HEK293 (cell line): ENCODE data around the gene RORC.

Experiments used
- CTCF ChIA-PET: fragments of 350-600 bp; formaldehyde crosslinking; extraction: SDS; loops from one replicate; lab custom pipeline; 2021; ENCODE audit warnings: antibody characterized with exemption; lab: Yijun Ruan, JAX
- POLR2A ChIA-PET: fragments of 300-600 bp; formaldehyde crosslinking; extraction: SDS; loops from one replicate; lab custom pipeline; 2020; ENCODE audit warnings: antibody characterized with exemption, inconsistent platforms; lab: Yijun Ruan, JAX
- H3K27ac ChIP-seq: fragments of 200-500 bp; sonication (Bioruptor generic); 2 replicates; pipeline ENCODE4 v1.5.1; 2014; ENCODE audit warnings: low read depth, low read length, control low read depth, inconsistent platforms; ENCODE audit errors: extremely low read depth
- H3K36me3 ChIP-seq, 2 experiments: fragments of 200-500 bp in 1 of 2; sonication (Bioruptor generic) in 1 of 2; 1 replicate in 1 of 2; 2 replicates in 1 of 2; pipeline ENCODE4 v1.5.1; 2014 to 2017; ENCODE audit warnings: inconsistent platforms in 2 of 2, low read length in 2 of 2; ENCODE audit not compliant: control insufficient read depth in 2 of 2, insufficient read depth in 1 of 2
- H3K4me1 ChIP-seq: fragments of 200-500 bp; sonication (Bioruptor generic); 2 replicates; pipeline ENCODE4 v1.5.1; 2014; ENCODE audit warnings: mild to moderate bottlenecking, low read length, inconsistent platforms; ENCODE audit not compliant: control insufficient read depth, insufficient read depth
- H3K4me3 ChIP-seq: 2 replicates; pipeline ENCODE4 v1.5.1; 2011; ENCODE audit warnings: low read depth, mild to moderate bottlenecking, control low read depth, low read length, moderate library complexity
- H3K9me3 ChIP-seq: fragments of 200-500 bp; sonication (Bioruptor generic); 2 replicates; pipeline ENCODE4 v1.5.1; 2014; ENCODE audit warnings: low read depth, low read length, inconsistent platforms; ENCODE audit not compliant: control insufficient read depth, insufficient read depth
- ATF2 ChIP-seq: fragments of 450-650 bp; formaldehyde crosslinking; IDR thresholded peaks from 2 replicates; pipeline ENCODE4 v1.5.1; 2016; ENCODE audit warnings: missing biosample characterization, missing genetic modification characterization, low read depth
- HOXA7 ChIP-seq: sonication (generic); formaldehyde crosslinking; IDR thresholded peaks from 2 replicates; pipeline ENCODE4 v1.8.1; 2022; ENCODE audit warnings: missing genetic modification reagents, borderline replicate concordance
- KLF1 ChIP-seq: fragments of 450-650 bp; formaldehyde crosslinking; IDR thresholded peaks from 2 replicates; pipeline ENCODE4 v1.5.1; 2016; ENCODE audit warnings: missing biosample characterization, missing genetic modification characterization
- RBAK ChIP-seq: fragments of 450-650 bp; formaldehyde crosslinking; IDR thresholded peaks from 2 replicates; pipeline ENCODE4 v1.5.1; 2016; ENCODE audit warnings: missing biosample characterization, missing genetic modification characterization
- SALL2 ChIP-seq: fragments of 450-650 bp; formaldehyde crosslinking; IDR thresholded peaks from 2 replicates; pipeline ENCODE4 v1.5.0; 2017; ENCODE audit warnings: missing biosample characterization, mild to moderate bottlenecking, missing genetic modification characterization, borderline replicate concordance
- TRIM28 ChIP-seq: IDR thresholded peaks from 2 replicates; pipeline ENCODE4 v1.6.1; 2011; ENCODE audit warnings: low read length, control low read depth, borderline replicate concordance
- YY1 ChIP-seq: fragments of 450-650 bp; formaldehyde crosslinking; IDR thresholded peaks from 2 replicates; pipeline ENCODE4 v1.5.1; 2018; ENCODE audit warnings: missing biosample characterization, missing genetic modification characterization
- ZBTB7A ChIP-seq: fragments of 450-650 bp; formaldehyde crosslinking; IDR thresholded peaks from 2 replicates; pipeline ENCODE4 v1.5.1; 2016; ENCODE audit warnings: low read depth, missing biosample characterization, missing genetic modification characterization
- ZNF16 ChIP-seq: fragments of 450-650 bp; formaldehyde crosslinking; IDR thresholded peaks from 2 replicates; pipeline ENCODE4 v1.5.1; 2016; ENCODE audit warnings: low read depth, missing biosample characterization, missing genetic modification characterization
- ZNF174 ChIP-seq: fragments of 450-650 bp; formaldehyde crosslinking; IDR thresholded peaks from 2 replicates; pipeline ENCODE4 v1.5.0; 2017; ENCODE audit warnings: missing biosample characterization, mild to moderate bottlenecking, missing genetic modification characterization
- ZNF18 ChIP-seq: fragments of 450-650 bp; formaldehyde crosslinking; IDR thresholded peaks from 2 replicates; pipeline ENCODE4 v1.5.1; 2016; ENCODE audit warnings: missing biosample characterization, missing genetic modification characterization
- ZNF223 ChIP-seq: fragments of 450-650 bp; formaldehyde crosslinking; IDR thresholded peaks from 2 replicates; pipeline ENCODE4 v1.5.1; 2016; ENCODE audit warnings: missing biosample characterization, missing genetic modification characterization
- ZNF274 ChIP-seq, 2 experiments: fragments of 200-500 bp in 1 of 2; fragments of 450-650 bp in 1 of 2; sonication (Bioruptor generic) in 1 of 2; formaldehyde crosslinking in 1 of 2; IDR thresholded peaks; 2 replicates each; pipeline versions ENCODE4 v1.5.1 to v1.6.1; 2014 to 2016; ENCODE audit warnings: borderline replicate concordance in 1 of 2, inconsistent platforms in 1 of 2, low read length in 1 of 2, missing biosample characterization in 1 of 2, missing genetic modification characterization in 1 of 2
- ZNF292 ChIP-seq: fragments of 450-650 bp; formaldehyde crosslinking; IDR thresholded peaks from 2 replicates; pipeline ENCODE4 v1.5.1; 2016; ENCODE audit warnings: low read depth, missing biosample characterization, missing genetic modification characterization, borderline replicate concordance
- ZNF311 ChIP-seq: fragments of 450-650 bp; formaldehyde crosslinking; IDR thresholded peaks from 2 replicates; pipeline ENCODE4 v1.5.1; 2017; ENCODE audit warnings: missing biosample characterization, missing genetic modification characterization, borderline replicate concordance
- ZNF324 ChIP-seq: fragments of 450-650 bp; formaldehyde crosslinking; IDR thresholded peaks from 2 replicates; pipeline ENCODE4 v1.5.1; 2016; ENCODE audit warnings: missing biosample characterization, missing genetic modification characterization
- ZNF350 ChIP-seq: fragments of 450-650 bp; formaldehyde crosslinking; IDR thresholded peaks from 2 replicates; pipeline ENCODE4 v1.5.0; 2017; ENCODE audit warnings: missing biosample characterization, mild to moderate bottlenecking, missing genetic modification characterization
- ZNF354C ChIP-seq: fragments of 450-650 bp; formaldehyde crosslinking; IDR thresholded peaks from 2 replicates; pipeline ENCODE4 v1.5.1; 2016; ENCODE audit warnings: missing biosample characterization, missing genetic modification characterization, low read depth, borderline replicate concordance
- ZNF530 ChIP-seq: fragments of 450-650 bp; formaldehyde crosslinking; IDR thresholded peaks from 2 replicates; pipeline ENCODE4 v1.5.1; 2016; ENCODE audit warnings: low read depth, missing biosample characterization, missing genetic modification characterization
- ZNF544 ChIP-seq: fragments of 450-650 bp; formaldehyde crosslinking; IDR thresholded peaks from 2 replicates; pipeline ENCODE4 v1.5.0; 2017; ENCODE audit warnings: missing biosample characterization, missing genetic modification characterization
- ZNF549 ChIP-seq: fragments of 450-650 bp; IDR thresholded peaks from 2 replicates; pipeline ENCODE4 v1.5.1; 2018; ENCODE audit warnings: missing biosample characterization, missing genetic modification characterization, mild to moderate bottlenecking, inconsistent platforms, moderate library complexity
- ZNF621 ChIP-seq: fragments of 450-650 bp; formaldehyde crosslinking; IDR thresholded peaks from 2 replicates; pipeline ENCODE4 v1.5.1; 2017; ENCODE audit warnings: missing biosample characterization, missing genetic modification characterization
- ZNF645 ChIP-seq: fragments of 450-650 bp; formaldehyde crosslinking; IDR thresholded peaks from 2 replicates; pipeline ENCODE4; 2016; ENCODE audit warnings: missing biosample characterization, missing genetic modification characterization
- ZNF664 ChIP-seq: fragments of 450-650 bp; formaldehyde crosslinking; IDR thresholded peaks from 2 replicates; pipeline ENCODE4 v1.5.1; 2016; ENCODE audit warnings: missing biosample characterization, missing genetic modification characterization
- ZNF843 ChIP-seq: fragments of 450-650 bp; formaldehyde crosslinking; IDR thresholded peaks from 2 replicates; pipeline ENCODE4 v1.5.1; 2016; ENCODE audit warnings: missing biosample characterization, missing genetic modification characterization
- ZSCAN18 ChIP-seq: fragments of 450-650 bp; formaldehyde crosslinking; IDR thresholded peaks from 2 replicates; pipeline ENCODE4 v1.5.1; 2016; ENCODE audit warnings: missing biosample characterization, missing genetic modification characterization
- TF ChIP-seq, protein P1 (sequence below): fragments of 450-650 bp; formaldehyde crosslinking; IDR thresholded peaks from 2 replicates; pipeline ENCODE4 v1.5.1; 2016; ENCODE audit warnings: missing biosample characterization, missing genetic modification characterization
- TF ChIP-seq, protein P2 (sequence below): fragments of 450-650 bp; formaldehyde crosslinking; IDR thresholded peaks from 2 replicates; pipeline ENCODE4 v1.5.1; 2016; ENCODE audit warnings: missing biosample characterization, missing genetic modification characterization

RORC gene

DNA sequence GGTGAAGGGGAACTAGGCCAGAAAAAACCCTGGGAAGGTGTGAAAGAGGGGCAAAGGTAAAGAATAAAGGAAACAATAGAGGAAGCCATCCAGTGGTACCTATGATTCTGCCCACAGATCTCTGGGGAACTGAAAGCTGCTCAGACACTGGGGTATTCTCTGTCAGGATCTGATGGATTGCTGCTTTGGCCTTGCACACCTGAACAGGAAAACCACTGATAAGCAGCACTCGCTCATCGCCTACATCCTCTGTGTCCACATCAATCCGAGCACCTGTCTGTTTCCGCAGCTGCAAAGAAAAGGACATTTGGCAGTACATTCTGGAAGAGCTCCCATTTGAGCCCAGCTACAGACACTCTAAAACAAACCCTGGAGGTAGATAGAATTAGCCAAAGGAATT, 51.8 kb downstream of the RORC start:
- H3K4me3 ChIP-seq = no peak overlapping the region
- H3K36me3 ChIP-seq = peaks cover 9 to 51% of the 10 kb centered on the region in 2 experiments
- ChIA-PET POLR2A (interaction anchor here (1.9 kb wide), 1 partner anchor 16 kb away, joined by 7 read pairs; the partner anchor contains the start of gene MRPL9), CTCF (no interaction called here)
- H3K4me1 ChIP-seq = no peaks in the 10 kb centered on the region
- H3K9me3 ChIP-seq = no peaks in the 10 kb centered on the region
- no peak overlapping the region for H3K27ac ChIP-seq
- TF ChIP-seq ZNF274 (IDR thresholded peaks at IDR 0.05; ENCODE audit: low read length) = no peak
- no peak for TF ChIP-seq ZNF274 (tag by site-specific recombination; IDR thresholded peaks at IDR 0.05; ENCODE audit: borderline replicate concordance)
- TF ChIP-seq, protein P1, sequence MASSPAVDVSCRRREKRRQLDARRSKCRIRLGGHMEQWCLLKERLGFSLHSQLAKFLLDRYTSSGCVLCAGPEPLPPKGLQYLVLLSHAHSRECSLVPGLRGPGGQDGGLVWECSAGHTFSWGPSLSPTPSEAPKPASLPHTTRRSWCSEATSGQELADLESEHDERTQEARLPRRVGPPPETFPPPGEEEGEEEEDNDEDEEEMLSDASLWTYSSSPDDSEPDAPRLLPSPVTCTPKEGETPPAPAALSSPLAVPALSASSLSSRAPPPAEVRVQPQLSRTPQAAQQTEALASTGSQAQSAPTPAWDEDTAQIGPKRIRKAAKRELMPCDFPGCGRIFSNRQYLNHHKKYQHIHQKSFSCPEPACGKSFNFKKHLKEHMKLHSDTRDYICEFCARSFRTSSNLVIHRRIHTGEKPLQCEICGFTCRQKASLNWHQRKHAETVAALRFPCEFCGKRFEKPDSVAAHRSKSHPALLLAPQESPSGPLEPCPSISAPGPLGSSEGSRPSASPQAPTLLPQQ = no peak
- TF ChIP-seq ZNF311 (tag by site-specific recombination) = no peak
- no peak for TF ChIP-seq ZNF621 (tag by site-specific recombination)
- no peak for TF ChIP-seq ZNF549 (tag by site-specific recombination)
- TF ChIP-seq ZNF174 (tag by site-specific recombination) = no peak
- TF ChIP-seq ZNF530 (tag by site-specific recombination) = no peak
- TF ChIP-seq ZNF18 = no peak
- no peak for TF ChIP-seq SALL2
- TF ChIP-seq RBAK (tag by site-specific recombination) = no peak
- TF ChIP-seq HOXA7 (CRISPR knock-in tag) = no peak
- TF ChIP-seq ZNF350 (tag by site-specific recombination) = no peak
- TF ChIP-seq ZNF16 (tag by site-specific recombination) = no peak
- TF ChIP-seq ZBTB7A (tag by site-specific recombination) = no peak
- TF ChIP-seq ZNF843 = no peak

DNA sequence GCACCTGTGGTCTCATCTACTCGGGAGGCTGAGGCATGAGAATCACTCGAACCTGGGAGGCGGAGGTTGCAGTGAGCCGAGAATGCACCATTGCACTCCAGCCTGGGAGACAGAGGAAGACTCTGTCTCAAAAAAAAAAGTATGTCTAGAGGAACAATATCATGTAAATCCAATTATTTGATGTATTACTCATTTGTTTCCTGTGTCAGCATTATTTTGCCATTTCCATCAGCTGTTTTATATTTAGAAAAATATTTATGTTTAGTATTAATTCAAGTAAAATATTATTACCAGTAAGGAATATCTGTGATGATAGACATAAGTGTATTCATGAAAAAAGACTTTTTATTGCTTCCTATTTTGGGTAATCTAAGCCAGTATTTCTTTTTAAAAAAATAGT, 54.3 kb downstream of the RORC start:
- Histone ChIP-seq H3K4me3 (no peak overlapping the region), H3K27ac (no peak overlapping the region), H3K4me1 (no peaks in the 10 kb centered on the region), H3K9me3 (no peaks in the 10 kb centered on the region), H3K36me3 (peaks cover 6 to 66% of the 10 kb centered on the region in 2 experiments)
- CTCF ChIA-PET = interaction anchor here (0.6 to 0.9 kb wide), 2 partner anchors 12 to 373 kb away, joined by 3 read pairs; no protein-coding TSS in a partner anchor
- POLR2A ChIA-PET = interaction anchor here (0.6 kb wide), 1 partner anchor 13 kb away, joined by 3 read pairs; the partner anchor contains the start of gene TDRKH
- TF ChIP-seq ZNF544 (tag by site-specific recombination) (no peak), ZNF645 (tag by site-specific recombination) (no peak), TRIM28 (no peak), ZNF354C (tag by site-specific recombination) (no peak), YY1 (tag by site-specific recombination) (no peak), ZNF324 (no peak), ZNF223 (tag by site-specific recombination) (no peak), ZNF174 (tag by site-specific recombination) (no peak), ZSCAN18 (tag by site-specific recombination) (no peak), KLF1 (tag by site-specific recombination) (no peak), ZNF292 (tag by site-specific recombination) (no peak), ZNF664 (tag by site-specific recombination) (no peak), ATF2 (tag by site-specific recombination) (no peak)
- TF ChIP-seq, protein P2, sequence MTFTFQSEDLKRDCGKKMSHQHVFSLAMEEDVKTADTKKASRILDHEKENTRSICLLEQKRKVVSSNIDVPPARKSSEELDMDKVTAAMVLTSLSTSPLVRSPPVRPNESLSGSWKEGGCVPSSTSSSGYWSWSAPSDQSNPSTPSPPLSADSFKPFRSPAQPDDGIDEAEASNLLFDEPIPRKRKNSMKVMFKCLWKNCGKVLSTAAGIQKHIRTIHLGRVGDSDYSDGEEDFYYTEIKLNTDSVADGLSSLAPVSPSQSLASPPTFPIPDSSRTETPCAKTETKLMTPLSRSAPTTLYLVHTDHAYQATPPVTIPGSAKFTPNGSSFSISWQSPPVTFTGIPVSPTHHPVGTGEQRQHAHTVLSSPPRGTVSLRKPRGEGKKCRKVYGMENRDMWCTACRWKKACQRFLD (tag by site-specific recombination) = no peak
